ENCODE results near the gene DDX4.

The DDX4 gene

DNA sequence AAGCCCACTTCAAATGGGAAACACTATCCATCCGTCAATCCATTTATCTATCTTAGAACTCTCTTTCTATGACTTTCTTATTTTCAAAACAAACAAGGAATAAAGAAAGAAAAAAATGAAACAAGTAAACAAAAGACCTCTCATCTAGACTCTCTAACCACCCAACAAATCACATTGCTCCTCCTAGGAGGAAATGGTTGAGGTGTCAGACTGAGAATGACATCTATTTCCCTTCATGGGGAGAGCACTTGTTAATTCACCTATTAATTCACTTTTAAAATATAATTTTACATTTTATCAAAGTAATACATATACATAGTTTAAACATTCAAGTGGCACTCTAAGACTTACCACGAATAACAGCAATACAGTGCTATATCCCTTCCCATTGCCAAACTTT, 110.9 kb downstream of the DDX4 start:
- TF ChIP-seq, protein P1, sequence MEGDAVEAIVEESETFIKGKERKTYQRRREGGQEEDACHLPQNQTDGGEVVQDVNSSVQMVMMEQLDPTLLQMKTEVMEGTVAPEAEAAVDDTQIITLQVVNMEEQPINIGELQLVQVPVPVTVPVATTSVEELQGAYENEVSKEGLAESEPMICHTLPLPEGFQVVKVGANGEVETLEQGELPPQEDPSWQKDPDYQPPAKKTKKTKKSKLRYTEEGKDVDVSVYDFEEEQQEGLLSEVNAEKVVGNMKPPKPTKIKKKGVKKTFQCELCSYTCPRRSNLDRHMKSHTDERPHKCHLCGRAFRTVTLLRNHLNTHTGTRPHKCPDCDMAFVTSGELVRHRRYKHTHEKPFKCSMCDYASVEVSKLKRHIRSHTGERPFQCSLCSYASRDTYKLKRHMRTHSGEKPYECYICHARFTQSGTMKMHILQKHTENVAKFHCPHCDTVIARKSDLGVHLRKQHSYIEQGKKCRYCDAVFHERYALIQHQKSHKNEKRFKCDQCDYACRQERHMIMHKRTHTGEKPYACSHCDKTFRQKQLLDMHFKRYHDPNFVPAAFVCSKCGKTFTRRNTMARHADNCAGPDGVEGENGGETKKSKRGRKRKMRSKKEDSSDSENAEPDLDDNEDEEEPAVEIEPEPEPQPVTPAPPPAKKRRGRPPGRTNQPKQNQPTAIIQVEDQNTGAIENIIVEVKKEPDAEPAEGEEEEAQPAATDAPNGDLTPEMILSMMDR (IDR thresholded peaks at IDR 0.05; ENCODE audit: extremely low read depth, missing control alignments), result no peak
- no peak for DNase-seq (ENCODE audit: low spot score)

DNA sequence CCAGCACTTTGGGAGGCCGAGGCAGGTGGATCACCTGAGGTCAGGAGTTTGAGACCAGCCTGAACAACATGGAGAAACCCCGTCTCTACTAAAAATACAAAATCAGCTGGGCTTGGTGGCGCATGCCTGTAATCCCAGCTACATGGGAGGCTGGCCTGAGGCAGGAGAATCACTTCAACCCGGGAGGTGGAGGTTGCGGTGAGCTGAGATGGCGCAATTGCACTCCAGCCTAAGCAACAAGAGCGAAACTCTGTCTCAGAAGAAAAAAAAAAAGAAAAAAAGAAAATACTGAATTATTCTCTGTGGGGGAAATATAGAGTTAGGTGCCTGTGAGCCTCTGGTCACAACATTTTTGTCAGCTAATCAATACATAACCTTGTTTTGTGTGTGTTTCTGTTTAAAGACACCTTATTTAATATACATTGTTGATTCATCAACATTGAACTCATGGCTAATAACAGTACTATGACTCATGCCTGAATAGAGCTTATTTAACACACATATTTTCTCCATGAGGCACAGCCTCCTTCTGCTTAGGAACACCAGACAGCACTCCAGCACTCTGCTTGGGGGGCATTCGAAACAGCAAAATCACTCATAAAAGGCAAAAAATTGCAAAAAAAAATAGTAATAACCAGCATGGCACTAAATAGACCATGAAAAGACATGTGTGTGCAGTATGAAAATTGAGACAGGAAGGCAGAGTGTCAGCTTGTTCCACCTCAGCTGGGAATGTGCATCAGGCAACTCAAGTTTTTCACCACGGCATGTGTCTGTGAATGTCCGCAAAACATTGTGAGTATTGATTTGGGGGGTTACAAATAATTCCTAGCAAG, 113.2 kb downstream of the DDX4 start, which contains the start of gene IL31RA:
Gene IL31RA, plus strand, starts transcription at position 519 of the 836 bp plus-strand sequence. Its CDS starts 214 bp downstream, at position 733.
- TF ChIP-seq, protein P1 (IDR thresholded peaks at IDR 0.05; ENCODE audit: extremely low read depth, missing control alignments), result no peak
- no peak for DNase-seq (ENCODE audit: low spot score)

DNA sequence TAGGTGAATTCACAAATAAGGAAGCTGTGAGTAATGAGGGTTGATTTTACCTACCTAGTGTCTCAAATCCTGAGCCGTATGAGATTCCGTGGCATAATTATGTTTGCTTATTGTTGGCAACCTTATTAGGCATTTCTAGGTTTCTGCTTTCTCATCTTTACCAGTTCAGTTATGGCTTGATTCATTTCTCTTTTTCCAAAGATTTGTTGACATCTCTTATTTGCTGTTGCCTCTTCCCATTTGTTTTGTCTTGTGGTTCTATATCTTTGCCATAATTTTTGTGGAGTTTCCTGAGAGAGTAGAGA, 113.8 kb downstream of the DDX4 start:
- TF ChIP-seq, protein P1 (IDR thresholded peaks at IDR 0.05; ENCODE audit: extremely low read depth, missing control alignments), result no peak
- DNase-seq (ENCODE audit: low spot score), result no peak

DNA sequence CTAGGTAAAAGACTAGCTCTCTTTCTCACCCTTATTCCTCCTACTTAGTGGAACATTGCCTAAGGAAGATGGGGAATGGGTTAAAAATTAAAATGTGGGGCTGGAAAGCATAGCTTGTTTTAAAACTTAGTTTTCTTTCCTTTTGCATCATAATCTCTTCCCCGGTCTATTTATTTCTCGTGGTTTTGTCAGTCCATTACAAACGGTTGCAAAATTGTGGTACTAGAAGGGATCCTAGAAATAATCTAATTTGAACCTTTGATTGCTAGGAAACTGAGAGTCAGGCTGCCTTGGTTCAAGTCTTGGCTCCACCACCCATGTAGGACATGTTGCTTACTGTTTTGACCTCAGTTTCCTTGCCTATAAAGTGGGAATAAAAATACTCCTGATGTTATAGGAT, 114.6 kb downstream of the DDX4 start:
- no peak for DNase-seq (ENCODE audit: low spot score)
- TF ChIP-seq, protein P1 (IDR thresholded peaks at IDR 0.05; ENCODE audit: extremely low read depth, missing control alignments), result no peak

DNA sequence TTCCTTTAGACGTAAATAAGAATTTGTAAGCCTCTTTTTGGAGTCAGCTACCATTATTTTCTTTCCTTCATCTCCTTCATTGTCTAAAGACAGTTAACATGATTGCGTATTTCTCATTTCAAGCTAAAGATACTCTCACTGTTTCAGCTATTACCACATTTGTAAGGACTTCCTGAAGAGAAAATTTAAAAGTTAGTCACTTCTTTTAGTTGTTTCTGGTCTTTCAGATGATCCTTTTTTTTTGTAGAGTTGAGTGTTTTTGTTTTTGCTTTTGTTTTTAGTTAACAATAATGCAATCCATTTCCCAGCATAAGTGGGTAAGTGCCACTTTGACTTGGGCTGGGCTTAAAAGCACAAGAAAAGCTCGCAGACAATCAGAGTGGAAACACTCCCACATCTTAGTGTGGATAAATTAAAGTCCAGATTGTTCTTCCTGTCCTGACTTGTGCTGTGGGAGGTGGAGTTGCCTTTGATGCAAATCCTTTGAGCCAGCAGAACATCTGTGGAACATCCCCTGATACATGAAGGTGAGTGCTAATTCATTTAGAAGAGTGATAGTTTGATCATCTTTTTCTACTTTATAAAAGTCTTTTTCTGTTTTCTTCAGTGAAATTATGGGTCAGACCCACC, 115.3 kb downstream of the DDX4 start:
- no peak for DNase-seq (ENCODE audit: low spot score)
- TF ChIP-seq, protein P1 (IDR thresholded peaks at IDR 0.05; ENCODE audit: extremely low read depth, missing control alignments), result no peak

DNA sequence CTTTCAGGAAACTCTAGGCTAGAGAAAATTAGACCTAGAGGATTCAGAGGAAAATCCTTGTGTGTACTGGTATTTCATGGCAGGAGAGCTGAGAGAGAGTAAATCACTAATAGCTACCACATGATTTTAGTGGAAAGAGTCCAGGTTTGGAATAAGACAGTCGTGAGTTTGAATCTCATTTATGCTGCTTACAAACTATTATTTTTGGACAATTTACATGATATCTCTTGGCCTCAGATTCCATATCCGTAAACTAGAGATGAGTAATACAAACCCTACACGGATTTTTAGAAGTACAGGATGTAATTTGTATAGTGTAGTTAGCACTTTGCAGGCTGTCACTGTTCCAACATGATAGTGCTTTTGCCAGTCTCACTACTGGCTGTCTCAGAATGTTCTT, 116.0 kb downstream of the DDX4 start:
- TF ChIP-seq, protein P1 (IDR thresholded peaks at IDR 0.05; ENCODE audit: extremely low read depth, missing control alignments), result no peak
- DNase-seq (ENCODE audit: low spot score), result no peak

DNA sequence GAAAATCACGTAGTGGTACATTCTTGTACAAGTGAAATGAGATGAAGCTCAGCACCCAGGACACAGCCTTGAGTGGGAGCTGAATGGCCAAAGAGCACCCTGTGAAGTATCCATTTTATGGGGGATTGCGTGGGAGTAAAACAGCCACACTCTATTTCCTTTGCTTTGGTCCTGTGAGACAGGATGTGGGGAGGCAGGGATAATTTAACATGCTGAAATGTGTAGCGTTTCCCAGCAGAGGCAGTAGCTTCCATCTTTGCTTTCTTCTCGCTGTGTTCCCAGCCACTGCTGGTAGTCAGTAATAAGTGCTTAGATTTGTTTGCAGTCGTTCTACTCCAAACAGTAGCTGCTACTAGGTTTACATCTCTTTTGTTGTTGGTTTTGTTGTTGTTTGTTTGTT, 117.6 kb downstream of the DDX4 start:
- TF ChIP-seq, protein P1 (IDR thresholded peaks at IDR 0.05; ENCODE audit: extremely low read depth, missing control alignments), result no peak
- peak; percentile 13 for DNase-seq (ENCODE audit: low spot score)
